HCT116 (cell line): ENCODE results near the gene AP1M2. TPM values are rescaled to one million over a fixed set of nuclear protein-coding genes. Genes with fewer than 3 reads are reported as not detected.

Experiments
- ATAC-seq: fragments of 200-7000 bp; cut with Tn5 transposase; 2 replicates; pipeline ENCODE4 v1.9.1; 2020; ENCODE audit warnings: mild to moderate bottlenecking, moderate library complexity
- BruUV-seq: library from RNA; stranded (reverse); fragments of 400-500 nt; replicated peaks from 2 replicates; lab custom pipeline; 2021; lab: Mats Ljungman, UMichigan
- CTCF ChIA-PET: fragments of 300-600 bp; sonication (Branson Sonifier 250); formaldehyde crosslinking; loops from one replicate; lab custom pipeline; 2021; ENCODE audit warnings: antibody characterized with exemption; lab: Charles Lee
- POLR2A ChIA-PET: fragments of 300-600, 350-600 bp; sonication (Branson Sonifier 250); formaldehyde crosslinking; loops from one replicate; lab custom pipeline; 2021; ENCODE audit warnings: antibody characterized with exemption; lab: Charles Lee
- RAD21 ChIA-PET, 2 experiments: fragments of 300-600 bp; sonication (Branson Sonifier 250); formaldehyde crosslinking; loops; one replicate each; lab custom pipeline; 2023; ENCODE audit warnings: low total read pairs in 2 of 2; ENCODE audit not compliant: uncharacterized antibody in 2 of 2, unreplicated experiment in 2 of 2, low non-redundant PET in 1 of 2; lab: Charles Lee
- DNase-seq: peaks from one replicate; pipeline ENCODE4 v3.0.0-alpha.2; 2010; ENCODE audit warnings: low read depth, low spot score
- H2AFZ ChIP-seq: fragments of 200-600 bp; shearing (Covaris generic), sonication (generic); 2 replicates; pipeline ENCODE4 v1.6.1; 2017; ENCODE audit warnings: low read depth, mixed run types, mixed read lengths, antibody characterized with exemption, low read length; ENCODE audit not compliant: poor library complexity, severe bottlenecking
- H3K27ac ChIP-seq: 2 replicates; pipeline ENCODE4 v1.5.1; 2012; ENCODE audit warnings: low read depth, low read length
- H3K27me3 ChIP-seq: fragments of 200-600 bp; sonication (generic); 2 replicates; pipeline ENCODE4 v1.6.1; 2016; ENCODE audit warnings: mixed run types, low read length, mixed read lengths; ENCODE audit not compliant: insufficient read depth
- H3K36me3 ChIP-seq, 2 experiments: fragments of 200-500 bp in 1 of 2; fragments of 200-600 bp in 1 of 2; sonication (Bioruptor generic) in 1 of 2; sonication (generic) in 1 of 2; 2 replicates each; pipeline versions ENCODE4 v1.5.1 to v1.6.1; 2014 to 2016; ENCODE audit warnings: low read length in 2 of 2, inconsistent platforms in 1 of 2, mixed read lengths in 1 of 2, mixed run types in 1 of 2; ENCODE audit not compliant: insufficient read depth in 2 of 2, control insufficient read depth in 1 of 2
- H3K4me1 ChIP-seq, 2 experiments: fragments of 200-600 bp in 1 of 2; sonication (generic) in 1 of 2; 2 replicates each; pipeline versions ENCODE4 v1.5.1 to v1.6.1; 2012 to 2017; ENCODE audit warnings: low read length in 2 of 2, inconsistent platforms in 1 of 2, mild to moderate bottlenecking in 1 of 2, mixed read lengths in 1 of 2, mixed run types in 1 of 2, moderate library complexity in 1 of 2; ENCODE audit not compliant: insufficient read depth in 2 of 2, control insufficient read depth in 1 of 2
- H3K4me2 ChIP-seq: fragments of 200-600 bp; sonication (generic); 2 replicates; pipeline ENCODE4 v1.6.1; 2017; ENCODE audit warnings: mixed run types, low read length, mixed read lengths
- H3K4me3 ChIP-seq, 2 experiments: fragments of 200-600 bp in 1 of 2; sonication (generic) in 1 of 2; replicated peaks in 1 of 2; 2 replicates each; pipeline ENCODE4 v1.5.1; 2011 to 2016; ENCODE audit warnings: low read length in 2 of 2, control low read depth in 1 of 2, low read depth in 1 of 2, mild to moderate bottlenecking in 1 of 2, mixed read lengths in 1 of 2, mixed run types in 1 of 2
- H3K79me2 ChIP-seq: fragments of 200-600 bp; sonication (generic); 2 replicates; pipeline ENCODE4 v1.6.1; 2017; ENCODE audit warnings: mild to moderate bottlenecking, mixed run types, low read length, moderate library complexity, mixed read lengths; ENCODE audit not compliant: insufficient read depth
- H3K9ac ChIP-seq: fragments of 200-600 bp; sonication (generic); 2 replicates; pipeline ENCODE4 v1.6.1; 2016; ENCODE audit warnings: low read length, mixed read lengths
- H3K9me2 ChIP-seq: fragments of 200-600 bp; sonication (generic), shearing (Covaris generic); 2 replicates; pipeline ENCODE4 v1.6.1; 2017; ENCODE audit warnings: mixed run types, mild to moderate bottlenecking, moderate library complexity; ENCODE audit not compliant: insufficient read depth
- H3K9me3 ChIP-seq, 2 experiments: fragments of 200-500 bp in 1 of 2; fragments of 200-600 bp in 1 of 2; sonication (Bioruptor generic) in 1 of 2; sonication (generic) in 1 of 2; 2 replicates each; pipeline ENCODE4 v1.6.1; 2014 to 2017; ENCODE audit warnings: low read length in 2 of 2, mixed read lengths in 2 of 2, inconsistent platforms in 1 of 2, low read depth in 1 of 2, mild to moderate bottlenecking in 1 of 2, mixed run types in 1 of 2, moderate library complexity in 1 of 2; ENCODE audit not compliant: control insufficient read depth in 1 of 2, insufficient read depth in 1 of 2
- H4K20me1 ChIP-seq: fragments of 200-600 bp; sonication (generic), shearing (Covaris generic); 2 replicates; pipeline ENCODE4 v1.6.1; 2017; ENCODE audit warnings: mixed run types, mild to moderate bottlenecking, moderate library complexity; ENCODE audit not compliant: insufficient read depth
- CEBPB ChIP-seq: IDR thresholded peaks from 2 replicates; pipeline ENCODE4 v1.6.1; 2012; ENCODE audit warnings: low read depth
- EGR1 ChIP-seq: IDR thresholded peaks from 2 replicates; pipeline ENCODE4 v1.6.1; 2012; ENCODE audit warnings: low read depth
- ELF1 ChIP-seq: IDR thresholded peaks from 2 replicates; pipeline ENCODE4 v1.6.1; 2012; ENCODE audit warnings: low read depth, borderline replicate concordance
- MAX ChIP-seq: IDR thresholded peaks from 2 replicates; pipeline ENCODE4 v1.6.1; 2012
- POLR2A ChIP-seq: IDR thresholded peaks from 2 replicates; pipeline ENCODE4 v1.7.0; 2011; ENCODE audit warnings: borderline replicate concordance; ENCODE audit not compliant: insufficient read depth, insufficient read length; ENCODE audit errors: extremely low read depth
- RAD21 ChIP-seq: IDR thresholded peaks from 2 replicates; pipeline ENCODE4 v1.6.1; 2012; ENCODE audit warnings: low read depth, mild to moderate bottlenecking
- ZFX ChIP-seq: fragments of 450-650 bp; IDR thresholded peaks from 2 replicates; pipeline ENCODE4 v1.6.1; 2017
- intact Hi-C: fragments of 100-400 bp; cut with micrococcal nuclease; formaldehyde crosslinking; loops from 2 replicates; pipeline ENCODE4 v1.10.0; 2022
- total RNA-seq: library from RNA; stranded (reverse); gene quantifications from one replicate; pipeline ENCODE4 v1.2.1, GENCODE V29; 2021; ENCODE audit not compliant: unreplicated experiment
- TF ChIP-seq, protein P1 (sequence below), 3 experiments: fragments of 200-600 bp in 1 of 3; sonication (generic) in 1 of 3; IDR thresholded peaks in 2 of 3; conservative IDR thresholded peaks in 1 of 3; 2 replicates each; pipeline ENCODE4 v1.5.1; 2012 to 2017; ENCODE audit warnings: low read depth in 2 of 3, low read length in 2 of 3, antibody characterized with exemption in 1 of 3, borderline replicate concordance in 1 of 3, control low read depth in 1 of 3, mild to moderate bottlenecking in 1 of 3, mixed read lengths in 1 of 3, mixed run types in 1 of 3, moderate library complexity in 1 of 3; ENCODE audit not compliant: insufficient read depth in 1 of 3

AP1M2 gene
- total RNA-seq, 1 experiment from 2014 or later, result 111 TPM

GRCh38 chr19:10537668-10538067 lies 49.4 kb downstream of the AP1M2 start:
- ChIA-PET POLR2A (no interaction called here), CTCF (no interaction called here)

DNA sequence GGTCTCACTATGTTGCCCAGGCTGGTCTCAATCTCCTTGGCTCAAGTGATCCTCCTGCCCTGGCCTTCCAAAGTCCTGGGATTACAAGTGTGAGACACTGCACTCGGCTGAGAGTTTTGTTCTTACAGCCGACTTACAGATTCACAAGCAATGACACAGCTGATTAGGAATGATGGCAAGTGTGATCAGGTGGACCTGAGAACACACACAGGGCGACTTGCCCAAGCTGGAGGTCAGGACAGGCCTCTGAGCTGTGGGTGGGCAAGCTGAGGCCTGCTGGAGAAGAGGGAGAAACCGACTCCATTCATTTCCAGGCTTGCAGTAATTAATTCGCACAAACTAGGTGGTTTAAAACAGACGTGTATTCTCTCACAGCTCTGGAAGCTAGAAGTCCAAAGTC lies 51.5 kb downstream of the AP1M2 start:
- Histone ChIP-seq H3K79me2 (no peaks in the 10 kb centered on the region), H4K20me1 (no peaks in the 10 kb centered on the region), H3K9me3 (no peaks in the 10 kb centered on the region; a peak in 1 of 4 replicates), H2AFZ (no peak overlapping the region), H3K4me2 (no peak overlapping the region), H3K36me3 (no peaks in the 10 kb centered on the region), H3K9me2 (no peaks in the 10 kb centered on the region), H3K27ac (no peak overlapping the region), H3K27me3 (no peaks in the 10 kb centered on the region), H3K4me1 (no peaks in the 10 kb centered on the region), H3K9ac (no peak overlapping the region), H3K4me3 (no peak overlapping the region)
- TF ChIP-seq RAD21 (no peak), MAX (no peak), POLR2A (no peak), EGR1 (no peak), ELF1 (no peak)
- TF ChIP-seq, protein P1, sequence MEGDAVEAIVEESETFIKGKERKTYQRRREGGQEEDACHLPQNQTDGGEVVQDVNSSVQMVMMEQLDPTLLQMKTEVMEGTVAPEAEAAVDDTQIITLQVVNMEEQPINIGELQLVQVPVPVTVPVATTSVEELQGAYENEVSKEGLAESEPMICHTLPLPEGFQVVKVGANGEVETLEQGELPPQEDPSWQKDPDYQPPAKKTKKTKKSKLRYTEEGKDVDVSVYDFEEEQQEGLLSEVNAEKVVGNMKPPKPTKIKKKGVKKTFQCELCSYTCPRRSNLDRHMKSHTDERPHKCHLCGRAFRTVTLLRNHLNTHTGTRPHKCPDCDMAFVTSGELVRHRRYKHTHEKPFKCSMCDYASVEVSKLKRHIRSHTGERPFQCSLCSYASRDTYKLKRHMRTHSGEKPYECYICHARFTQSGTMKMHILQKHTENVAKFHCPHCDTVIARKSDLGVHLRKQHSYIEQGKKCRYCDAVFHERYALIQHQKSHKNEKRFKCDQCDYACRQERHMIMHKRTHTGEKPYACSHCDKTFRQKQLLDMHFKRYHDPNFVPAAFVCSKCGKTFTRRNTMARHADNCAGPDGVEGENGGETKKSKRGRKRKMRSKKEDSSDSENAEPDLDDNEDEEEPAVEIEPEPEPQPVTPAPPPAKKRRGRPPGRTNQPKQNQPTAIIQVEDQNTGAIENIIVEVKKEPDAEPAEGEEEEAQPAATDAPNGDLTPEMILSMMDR (IDR thresholded peaks at IDR 0.05 in 2 of 3, conservative IDR thresholded peaks at IDR 0.05 in 1 of 3; ENCODE audit: borderline replicate concordance in 1 of 3, insufficient read depth in 1 of 3, low read depth in 2 of 3, low read length in 2 of 3), result no peak
- no TSS peak for BruUV-seq
- intact Hi-C loops, result no loop called here
- no peak for DNase-seq
- no peak for ATAC-seq
- ChIA-PET CTCF (interaction anchor here (0.9 kb wide), 1 partner anchor 8 kb away, joined by 5 read pairs; no protein-coding TSS in a partner anchor), POLR2A (no interaction called here), RAD21 (interaction anchor here in 1 of 2 experiments (0.6 kb wide), 1 partner anchor 103 kb away, joined by 3 read pairs; no protein-coding TSS in a partner anchor)

More at GRCh38 chr19:10537668-10538067, 49.4 kb downstream of the AP1M2 start:
- H3K9me3 ChIP-seq, result no peaks in the 10 kb centered on the region; a peak in 1 of 4 replicates
- DNase-seq (no peak), ATAC-seq (no peak)
- H3K4me2 ChIP-seq, result no peak overlapping the region
- no peaks in the 10 kb centered on the region for H3K27me3 ChIP-seq
- BruUV-seq, result no TSS peak
- intact Hi-C loops, result no loop called here
- no peak overlapping the region for H3K9ac ChIP-seq
- H3K4me1 ChIP-seq, result peaks cover 0 to 6% of the 10 kb centered on the region in 2 experiments; a peak in 2 of 4 replicates
- H3K9me2 ChIP-seq, result no peaks in the 10 kb centered on the region
- RAD21 ChIA-PET, result no interaction called here
- no peaks in the 10 kb centered on the region for H4K20me1 ChIP-seq
- TF ChIP-seq, protein P1 (IDR thresholded peaks at IDR 0.05 in 2 of 3, conservative IDR thresholded peaks at IDR 0.05 in 1 of 3; ENCODE audit: borderline replicate concordance in 1 of 3, insufficient read depth in 1 of 3, low read depth in 2 of 3, low read length in 2 of 3), result no peak
- TF ChIP-seq ZFX (no peak), EGR1 (no peak), CEBPB (no peak)
- TF ChIP-seq, all 23 proteins: peak for 0
- Histone ChIP-seq H3K4me3 (no peak overlapping the region), H2AFZ (no peak overlapping the region), H3K36me3 (no peaks in the 10 kb centered on the region), H3K79me2 (no peaks in the 10 kb centered on the region), H3K27ac (no peak overlapping the region)
